Neural cell (in vitro differentiated cells): Measurements from ENCODE around the gene CRIM1. TPM values are rescaled to one million over a fixed set of nuclear protein-coding genes. Genes with fewer than 3 reads are reported as not detected.

Experiments used
- H2AFZ ChIP-seq: fragments of 200-600, 300-800 bp; sonication (generic), shearing (Covaris generic); 2 replicates; pipeline ENCODE4 v1.6.0; 2014; ENCODE audit warnings: low read depth, mild to moderate bottlenecking, antibody characterized with exemption, low read length, moderate library complexity
- H3F3A ChIP-seq: fragments of 200-600 bp; shearing (Covaris generic); 2 replicates; pipeline ENCODE4 v1.6.1; 2016; ENCODE audit warnings: mild to moderate bottlenecking, moderate library complexity, mixed read lengths, antibody characterized with exemption, low read length; ENCODE audit not compliant: insufficient read depth, poor library complexity, severe bottlenecking
- H3K27ac ChIP-seq: fragments of 200-600, 300-800 bp; sonication (generic), shearing (Covaris generic); 2 replicates; pipeline ENCODE4 v1.5.1; 2014; ENCODE audit warnings: mild to moderate bottlenecking, low read length, moderate library complexity
- H3K27me3 ChIP-seq: fragments of 300-800, 200-600 bp; sonication (generic), shearing (Covaris generic); 2 replicates; pipeline ENCODE4 v1.6.0; 2014; ENCODE audit warnings: mild to moderate bottlenecking, low read depth, low read length, moderate library complexity; ENCODE audit not compliant: insufficient read depth
- H3K36me3 ChIP-seq: fragments of 300-800, 200-600 bp; sonication (generic), shearing (Covaris generic); 2 replicates; pipeline ENCODE4 v1.5.1; 2014; ENCODE audit warnings: mild to moderate bottlenecking, antibody characterized with exemption, low read length, moderate library complexity; ENCODE audit not compliant: insufficient read depth
- H3K4me2 ChIP-seq: fragments of 300-800, 200-600 bp; sonication (generic), shearing (Covaris generic); 2 replicates; pipeline ENCODE4 v1.6.0; 2014; ENCODE audit warnings: mild to moderate bottlenecking, low read length
- H3K4me3 ChIP-seq: fragments of 300-800, 200-600 bp; sonication (generic), shearing (Covaris generic); 2 replicates; pipeline ENCODE4 v1.5.1; 2014; ENCODE audit warnings: mild to moderate bottlenecking, low read length, moderate library complexity
- H3K79me2 ChIP-seq: fragments of 200-600 bp; shearing (Covaris generic); replicated peaks from 2 replicates; pipeline ENCODE4 v1.6.0; 2014; ENCODE audit warnings: mild to moderate bottlenecking, low read length, moderate library complexity; ENCODE audit not compliant: insufficient read depth
- H3K9ac ChIP-seq: fragments of 300-800, 200-600 bp; sonication (generic), shearing (Covaris generic); 2 replicates; pipeline ENCODE4 v1.6.1; 2016; ENCODE audit warnings: mild to moderate bottlenecking, low read length, mixed read lengths
- H3K9me2 ChIP-seq: fragments of 200-600 bp; shearing (Covaris generic); 2 replicates; pipeline ENCODE4 v1.6.1; 2016; ENCODE audit warnings: mild to moderate bottlenecking, low read length, mixed read lengths; ENCODE audit not compliant: insufficient read depth
- H3K9me3 ChIP-seq: fragments of 200-600, 300-800 bp; sonication (generic), shearing (Covaris generic); 2 replicates; pipeline ENCODE4 v1.6.1; 2016; ENCODE audit warnings: mild to moderate bottlenecking, mixed run types, low read length, moderate library complexity, mixed read lengths
- H4K20me1 ChIP-seq: fragments of 200-600 bp; shearing (Covaris generic); 2 replicates; pipeline ENCODE4 v1.6.1; 2016; ENCODE audit warnings: mild to moderate bottlenecking, mixed run types; ENCODE audit not compliant: insufficient read depth
- CTCF ChIP-seq: fragments of 450-650 bp; IDR thresholded peaks from 2 replicates; pipeline ENCODE4 v1.5.1; 2014; ENCODE audit warnings: antibody characterized with exemption, mild to moderate bottlenecking, moderate library complexity; ENCODE audit not compliant: poor library complexity, severe bottlenecking
- EZH2 ChIP-seq: fragments of 200-600, 300-800 bp; shearing (Covaris generic), sonication (generic); IDR thresholded peaks from 2 replicates; pipeline ENCODE4 v1.6.1; 2014; ENCODE audit warnings: antibody characterized with exemption, low read length, borderline replicate concordance, mild to moderate bottlenecking; ENCODE audit not compliant: insufficient read depth, poor library complexity, severe bottlenecking
- MXI1 ChIP-seq: fragments of 450-650 bp; conservative IDR thresholded peaks from 2 replicates; pipeline ENCODE4 v1.6.1; 2014; ENCODE audit warnings: antibody characterized with exemption, mild to moderate bottlenecking; ENCODE audit not compliant: poor library complexity, severe bottlenecking
- POLR2AphosphoS5 ChIP-seq: IDR thresholded peaks from 2 replicates; pipeline ENCODE4 v1.6.1; 2012
- RAD21 ChIP-seq: fragments of 450-650 bp; conservative IDR thresholded peaks from 2 replicates; pipeline ENCODE4 v1.6.1; 2014; ENCODE audit warnings: antibody characterized with exemption, mild to moderate bottlenecking, moderate library complexity
- SMC3 ChIP-seq: fragments of 450-650 bp; conservative IDR thresholded peaks from 2 replicates; pipeline ENCODE4 v1.6.1; 2014; ENCODE audit warnings: antibody characterized with exemption, mild to moderate bottlenecking, moderate library complexity; ENCODE audit not compliant: poor library complexity
- TAF1 ChIP-seq: IDR thresholded peaks from 2 replicates; pipeline ENCODE4 v1.6.1; 2012; ENCODE audit warnings: low read depth
- polyA plus RNA-seq: library from polyadenylated mRNA; depleted of rRNA; stranded (reverse); fragments of >200 nt; gene quantifications from 2 replicates; pipeline ENCODE4 v1.2.3, GENCODE V29; 2014
- TF ChIP-seq, protein P1 (sequence below): IDR thresholded peaks from 2 replicates; pipeline ENCODE4 v1.6.1; 2012; ENCODE audit warnings: borderline replicate concordance

CRIM1 gene
- polyA plus RNA-seq, 1 donor from 2014 or later: 6.7 TPM

DNA sequence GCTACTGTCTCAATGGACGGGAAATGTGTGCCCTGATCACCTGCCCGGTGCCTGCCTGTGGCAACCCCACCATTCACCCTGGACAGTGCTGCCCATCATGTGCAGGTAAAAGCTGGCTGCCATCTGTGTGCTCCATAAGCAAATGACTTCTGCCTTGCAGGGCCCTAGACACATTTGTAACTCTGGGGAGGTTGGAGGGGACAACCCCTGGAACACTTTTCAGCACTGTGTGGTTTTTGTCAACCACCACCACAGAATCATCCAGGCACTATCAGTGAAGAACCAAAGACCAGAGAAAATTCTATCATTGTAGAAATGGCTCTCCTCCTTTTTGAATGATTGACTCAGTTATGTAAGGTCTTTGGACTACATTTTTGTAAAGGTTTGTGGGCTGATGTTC, 158.1 kb downstream of the CRIM1 start:
- H3K4me2 ChIP-seq: no peak overlapping the region
- H3K9ac ChIP-seq: no peak overlapping the region
- no peaks in the 10 kb centered on the region for H3K36me3 ChIP-seq
- no peaks in the 10 kb centered on the region for H3K9me2 ChIP-seq
- TF ChIP-seq RAD21 (no peak), MXI1 (no peak), EZH2 (no peak), CTCF (no peak), POLR2AphosphoS5 (no peak)
- TF ChIP-seq, protein P1, sequence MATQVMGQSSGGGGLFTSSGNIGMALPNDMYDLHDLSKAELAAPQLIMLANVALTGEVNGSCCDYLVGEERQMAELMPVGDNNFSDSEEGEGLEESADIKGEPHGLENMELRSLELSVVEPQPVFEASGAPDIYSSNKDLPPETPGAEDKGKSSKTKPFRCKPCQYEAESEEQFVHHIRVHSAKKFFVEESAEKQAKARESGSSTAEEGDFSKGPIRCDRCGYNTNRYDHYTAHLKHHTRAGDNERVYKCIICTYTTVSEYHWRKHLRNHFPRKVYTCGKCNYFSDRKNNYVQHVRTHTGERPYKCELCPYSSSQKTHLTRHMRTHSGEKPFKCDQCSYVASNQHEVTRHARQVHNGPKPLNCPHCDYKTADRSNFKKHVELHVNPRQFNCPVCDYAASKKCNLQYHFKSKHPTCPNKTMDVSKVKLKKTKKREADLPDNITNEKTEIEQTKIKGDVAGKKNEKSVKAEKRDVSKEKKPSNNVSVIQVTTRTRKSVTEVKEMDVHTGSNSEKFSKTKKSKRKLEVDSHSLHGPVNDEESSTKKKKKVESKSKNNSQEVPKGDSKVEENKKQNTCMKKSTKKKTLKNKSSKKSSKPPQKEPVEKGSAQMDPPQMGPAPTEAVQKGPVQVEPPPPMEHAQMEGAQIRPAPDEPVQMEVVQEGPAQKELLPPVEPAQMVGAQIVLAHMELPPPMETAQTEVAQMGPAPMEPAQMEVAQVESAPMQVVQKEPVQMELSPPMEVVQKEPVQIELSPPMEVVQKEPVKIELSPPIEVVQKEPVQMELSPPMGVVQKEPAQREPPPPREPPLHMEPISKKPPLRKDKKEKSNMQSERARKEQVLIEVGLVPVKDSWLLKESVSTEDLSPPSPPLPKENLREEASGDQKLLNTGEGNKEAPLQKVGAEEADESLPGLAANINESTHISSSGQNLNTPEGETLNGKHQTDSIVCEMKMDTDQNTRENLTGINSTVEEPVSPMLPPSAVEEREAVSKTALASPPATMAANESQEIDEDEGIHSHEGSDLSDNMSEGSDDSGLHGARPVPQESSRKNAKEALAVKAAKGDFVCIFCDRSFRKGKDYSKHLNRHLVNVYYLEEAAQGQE: no peak
- no peaks in the 10 kb centered on the region for H3K9me3 ChIP-seq
- no peak overlapping the region for H2AFZ ChIP-seq
- H4K20me1 ChIP-seq: no peaks in the 10 kb centered on the region
- H3K27me3 ChIP-seq: no peaks in the 10 kb centered on the region
- H3K79me2 ChIP-seq: no peaks in the 10 kb centered on the region
- no peaks in the 10 kb centered on the region for H3F3A ChIP-seq
- H3K4me3 ChIP-seq: no peak overlapping the region
- no peak overlapping the region for H3K27ac ChIP-seq

DNA sequence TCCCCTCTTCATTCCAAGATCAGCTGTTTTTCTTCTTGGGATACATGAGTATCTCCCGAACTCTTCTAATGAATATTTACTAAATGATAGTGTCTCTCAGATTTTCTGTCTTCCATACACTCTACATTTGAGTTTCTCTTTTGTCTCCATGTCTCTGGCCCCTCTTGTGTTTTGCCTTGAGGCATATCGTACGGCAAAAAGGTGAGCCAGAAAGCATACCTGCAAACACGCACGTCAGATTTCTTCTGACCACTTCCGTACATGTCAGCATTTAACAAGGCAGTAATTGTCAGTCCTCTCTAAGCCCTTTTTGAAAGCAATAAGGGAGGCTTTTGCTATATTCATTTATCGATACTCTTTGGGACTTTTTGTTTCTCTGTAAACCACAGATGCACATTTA, 160.0 kb downstream of the CRIM1 start:
- Histone ChIP-seq H3K27ac (no peak overlapping the region), H3K4me3 (no peak overlapping the region), H4K20me1 (no peaks in the 10 kb centered on the region), H2AFZ (no peak overlapping the region), H3K79me2 (no peaks in the 10 kb centered on the region), H3K4me2 (no peak overlapping the region), H3K9me3 (no peaks in the 10 kb centered on the region), H3K36me3 (no peaks in the 10 kb centered on the region), H3K9ac (no peak overlapping the region), H3F3A (no peaks in the 10 kb centered on the region), H3K9me2 (no peaks in the 10 kb centered on the region), H3K27me3 (no peaks in the 10 kb centered on the region)
- TF ChIP-seq MXI1: no peak
- no peak for TF ChIP-seq SMC3
- TF ChIP-seq POLR2AphosphoS5: no peak
- TF ChIP-seq TAF1: no peak
- no peak for TF ChIP-seq RAD21
- TF ChIP-seq, protein P1: no peak
